ENCODE data around the gene ZCCHC14. TPM values are rescaled to one million over a fixed set of nuclear protein-coding genes. Genes with fewer than 3 reads are reported as not detected.

Gene ZCCHC14
- total and polyA plus RNA-seq, 2 experiments from 2014 or later: 4.3 to 14.5 TPM

DNA sequence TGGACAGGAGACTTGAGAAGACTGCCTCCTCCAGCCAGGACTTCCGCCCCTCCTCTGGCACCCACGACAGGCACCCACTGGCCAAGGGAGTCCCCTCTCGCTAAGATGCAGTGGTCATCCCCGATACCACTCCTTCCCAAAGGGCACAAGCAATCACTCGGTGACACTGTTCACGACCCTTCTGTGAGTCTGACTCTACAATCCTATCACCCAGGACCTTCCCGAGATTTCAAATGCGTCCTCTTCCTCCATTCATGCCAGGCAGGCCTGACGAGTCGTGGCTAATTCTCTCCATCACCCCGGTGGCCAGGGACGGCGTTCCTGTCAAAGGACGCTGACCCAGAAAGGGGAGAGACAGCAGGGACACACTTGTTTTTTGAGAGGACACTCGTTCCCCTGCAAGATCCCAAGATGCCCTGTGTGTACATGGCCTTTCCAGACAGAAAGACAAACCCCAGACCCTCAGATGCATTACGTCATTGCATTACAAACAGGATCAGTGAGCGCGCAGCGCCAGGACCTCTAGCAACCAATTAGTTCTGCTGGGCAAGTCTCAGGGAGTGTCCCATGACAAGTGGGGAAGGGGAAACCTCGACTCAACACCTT is 121.5 kb downstream of the ZCCHC14 start:
- peaks cover 51% of the 10 kb centered on the region for H4K20me1 ChIP-seq (ENCODE audit: insufficient read depth, poor library complexity, severe bottlenecking)

DNA sequence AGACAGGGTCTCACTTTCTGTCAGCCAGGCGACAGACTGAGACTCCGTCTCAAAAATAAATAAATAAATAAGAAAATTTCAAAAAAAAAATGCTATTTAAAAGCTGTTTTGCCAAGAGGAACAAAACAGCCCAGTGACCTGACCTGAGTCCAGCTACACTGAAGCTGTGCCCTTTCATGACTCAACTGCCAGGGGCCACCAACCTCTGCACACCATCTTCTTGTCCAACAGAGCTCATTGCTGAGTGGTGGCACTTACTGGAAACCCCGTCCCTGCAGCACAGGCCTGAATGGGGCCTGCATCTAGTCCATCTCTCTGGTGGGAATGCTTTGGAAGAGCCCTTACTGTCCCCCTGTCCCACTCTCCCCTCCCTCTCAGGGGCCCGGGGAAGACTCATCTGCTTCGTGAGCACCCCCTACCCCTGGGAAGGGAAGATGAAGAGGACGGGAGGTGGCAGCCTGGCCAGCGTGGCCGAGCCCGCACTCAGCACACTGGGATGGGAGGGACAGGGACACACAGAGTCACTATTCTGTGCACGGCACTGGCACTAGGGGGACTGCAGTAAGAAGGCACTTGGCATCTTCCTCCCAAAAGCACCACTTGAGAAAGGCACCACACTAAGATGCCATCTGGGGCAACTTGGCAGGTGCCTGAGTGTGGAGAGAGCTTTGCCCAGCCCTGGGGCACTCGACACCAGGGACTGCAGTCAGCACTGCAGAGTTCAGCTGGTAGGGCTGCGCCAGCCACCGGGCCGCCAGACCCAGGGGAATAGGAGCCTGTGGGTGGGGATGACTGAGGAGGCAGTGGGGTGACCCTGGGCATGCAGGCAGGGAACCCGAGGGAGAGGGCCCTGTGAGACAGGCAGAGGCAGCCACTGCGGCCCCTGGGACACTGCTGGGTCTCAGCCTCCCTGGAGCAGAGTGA is 122.8 kb downstream of the ZCCHC14 start:
- H4K20me1 ChIP-seq (ENCODE audit: insufficient read depth, poor library complexity, severe bottlenecking): peaks cover 61% of the 10 kb centered on the region
- H3K9me2 ChIP-seq (replicated peaks; ENCODE audit: insufficient read depth): no peaks in the 10 kb centered on the region
- no peaks in the 10 kb centered on the region for H3K9me3 ChIP-seq (ENCODE audit: low read depth)
- no peaks in the 10 kb centered on the region for H3K4me1 ChIP-seq (ENCODE audit: insufficient read depth)
- no peaks in the 10 kb centered on the region for H3K27me3 ChIP-seq
- no peak overlapping the region for H3K4me2 ChIP-seq
- TF ChIP-seq EZH2phosphoT487 (IDR thresholded peaks at IDR 0.05; ENCODE audit: low read depth, severe bottlenecking, unreplicated experiment) (no peak), EZH2 (IDR thresholded peaks at IDR 0.05; ENCODE audit: borderline replicate concordance) (no peak)
- TF ChIP-seq, protein P1, sequence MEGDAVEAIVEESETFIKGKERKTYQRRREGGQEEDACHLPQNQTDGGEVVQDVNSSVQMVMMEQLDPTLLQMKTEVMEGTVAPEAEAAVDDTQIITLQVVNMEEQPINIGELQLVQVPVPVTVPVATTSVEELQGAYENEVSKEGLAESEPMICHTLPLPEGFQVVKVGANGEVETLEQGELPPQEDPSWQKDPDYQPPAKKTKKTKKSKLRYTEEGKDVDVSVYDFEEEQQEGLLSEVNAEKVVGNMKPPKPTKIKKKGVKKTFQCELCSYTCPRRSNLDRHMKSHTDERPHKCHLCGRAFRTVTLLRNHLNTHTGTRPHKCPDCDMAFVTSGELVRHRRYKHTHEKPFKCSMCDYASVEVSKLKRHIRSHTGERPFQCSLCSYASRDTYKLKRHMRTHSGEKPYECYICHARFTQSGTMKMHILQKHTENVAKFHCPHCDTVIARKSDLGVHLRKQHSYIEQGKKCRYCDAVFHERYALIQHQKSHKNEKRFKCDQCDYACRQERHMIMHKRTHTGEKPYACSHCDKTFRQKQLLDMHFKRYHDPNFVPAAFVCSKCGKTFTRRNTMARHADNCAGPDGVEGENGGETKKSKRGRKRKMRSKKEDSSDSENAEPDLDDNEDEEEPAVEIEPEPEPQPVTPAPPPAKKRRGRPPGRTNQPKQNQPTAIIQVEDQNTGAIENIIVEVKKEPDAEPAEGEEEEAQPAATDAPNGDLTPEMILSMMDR (IDR thresholded peaks at IDR 0.05; ENCODE audit: poor library complexity): no peak
- no peaks in the 10 kb centered on the region for H3K36me3 ChIP-seq (replicated peaks; ENCODE audit: insufficient read depth, low read depth)
- WGBS (ENCODE audit: low lambda C conversion rate, missing lambda C conversion rate): 96% methylated on average over 16 of the region's 16 CpGs
- H3K27ac ChIP-seq: no peak overlapping the region
- H2AFZ ChIP-seq: no peak overlapping the region
- no peak overlapping the region for H3K4me3 ChIP-seq
- peaks cover 100% of the 10 kb centered on the region for H3K79me2 ChIP-seq
- DNase-seq (ENCODE audit: low spot score): no peak

More for the DNA sequence above, 121.5 kb downstream of the ZCCHC14 start:
- no peak for DNase-seq (ENCODE audit: low spot score)
- no peaks in the 10 kb centered on the region for H3K9me3 ChIP-seq (ENCODE audit: low read depth)
- no peak overlapping the region for H2AFZ ChIP-seq
- H3K4me3 ChIP-seq: no peak overlapping the region
- no peak for TF ChIP-seq EZH2 (IDR thresholded peaks at IDR 0.05; ENCODE audit: borderline replicate concordance)
- no peak for TF ChIP-seq EZH2phosphoT487 (IDR thresholded peaks at IDR 0.05; ENCODE audit: low read depth, severe bottlenecking, unreplicated experiment)
- TF ChIP-seq, protein P1 (IDR thresholded peaks at IDR 0.05; ENCODE audit: poor library complexity): no peak
- H3K9me2 ChIP-seq (replicated peaks; ENCODE audit: insufficient read depth): no peaks in the 10 kb centered on the region
- H3K4me1 ChIP-seq (ENCODE audit: insufficient read depth): no peaks in the 10 kb centered on the region
- 76% methylated on average over 20 of the region's 20 CpGs for WGBS (ENCODE audit: low lambda C conversion rate, missing lambda C conversion rate)
- no peak overlapping the region for H3K27ac ChIP-seq
- no peaks in the 10 kb centered on the region for H3K36me3 ChIP-seq (replicated peaks; ENCODE audit: insufficient read depth, low read depth)
- peaks cover 100% of the 10 kb centered on the region for H3K79me2 ChIP-seq
- H3K27me3 ChIP-seq: no peaks in the 10 kb centered on the region
- no peak overlapping the region for H3K4me2 ChIP-seq

DNA sequence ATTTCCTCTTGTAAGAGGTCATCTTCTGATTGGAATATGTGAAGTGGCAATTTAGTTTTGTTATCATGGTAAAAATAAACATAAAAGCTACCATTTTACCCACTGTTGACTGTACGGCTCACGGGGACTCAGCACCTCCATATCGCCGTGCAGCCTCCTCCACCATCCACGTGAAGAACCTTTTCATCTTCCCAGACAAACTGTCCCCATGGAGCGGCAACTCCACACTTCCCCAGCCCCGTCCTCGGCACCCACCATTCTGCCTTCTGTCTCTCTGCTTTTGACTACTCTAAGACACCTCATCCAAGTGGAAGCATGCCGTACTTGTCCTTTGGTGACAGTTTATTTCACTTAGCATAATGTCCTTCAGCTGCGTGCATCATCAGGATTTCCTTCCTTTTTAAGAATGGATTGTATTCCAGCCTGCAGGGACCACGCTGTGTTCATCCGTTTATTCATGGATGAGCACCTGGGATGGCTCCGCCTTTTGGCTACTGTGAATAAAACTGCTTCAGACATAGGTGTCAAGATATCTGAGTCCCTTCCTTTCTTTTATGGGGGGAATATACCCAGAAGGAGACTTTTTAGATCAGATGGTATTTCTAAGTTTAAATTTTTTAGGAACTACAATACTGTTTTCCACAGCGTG is 123.6 kb downstream of the ZCCHC14 start:
- Histone ChIP-seq H3K27ac (no peak overlapping the region), H3K4me2 (no peak overlapping the region), H3K9me2 (replicated peaks; ENCODE audit: insufficient read depth) (no peaks in the 10 kb centered on the region), H3K27me3 (no peaks in the 10 kb centered on the region), H3K4me1 (ENCODE audit: insufficient read depth) (peaks cover 1% of the 10 kb centered on the region), H4K20me1 (ENCODE audit: insufficient read depth, poor library complexity, severe bottlenecking) (peaks cover 66% of the 10 kb centered on the region), H3K4me3 (no peak overlapping the region), H3K79me2 (peaks cover 93% of the 10 kb centered on the region), H2AFZ (no peak overlapping the region), H3K9me3 (ENCODE audit: low read depth) (no peaks in the 10 kb centered on the region), H3K36me3 (replicated peaks; ENCODE audit: insufficient read depth, low read depth) (no peaks in the 10 kb centered on the region)
- TF ChIP-seq, protein P1 (IDR thresholded peaks at IDR 0.05; ENCODE audit: poor library complexity): no peak
- no peak for TF ChIP-seq EZH2 (IDR thresholded peaks at IDR 0.05; ENCODE audit: borderline replicate concordance)
- no peak for TF ChIP-seq EZH2phosphoT487 (IDR thresholded peaks at IDR 0.05; ENCODE audit: low read depth, severe bottlenecking, unreplicated experiment)
- DNase-seq (ENCODE audit: low spot score): no peak
- 95% methylated on average over 14 of the region's 14 CpGs for WGBS (ENCODE audit: low lambda C conversion rate, missing lambda C conversion rate)

All from hepatocyte (in vitro differentiated cells).